ENCODE results near the gene KRT72. TPM values are rescaled to one million over a fixed set of nuclear protein-coding genes. Genes with fewer than 3 reads are reported as not detected.

The KRT72 gene
- 1 to 10 TPM; 7.7 to 8.4 TPM for total RNA-seq
- polyA plus RNA-seq = not detected

DNA sequence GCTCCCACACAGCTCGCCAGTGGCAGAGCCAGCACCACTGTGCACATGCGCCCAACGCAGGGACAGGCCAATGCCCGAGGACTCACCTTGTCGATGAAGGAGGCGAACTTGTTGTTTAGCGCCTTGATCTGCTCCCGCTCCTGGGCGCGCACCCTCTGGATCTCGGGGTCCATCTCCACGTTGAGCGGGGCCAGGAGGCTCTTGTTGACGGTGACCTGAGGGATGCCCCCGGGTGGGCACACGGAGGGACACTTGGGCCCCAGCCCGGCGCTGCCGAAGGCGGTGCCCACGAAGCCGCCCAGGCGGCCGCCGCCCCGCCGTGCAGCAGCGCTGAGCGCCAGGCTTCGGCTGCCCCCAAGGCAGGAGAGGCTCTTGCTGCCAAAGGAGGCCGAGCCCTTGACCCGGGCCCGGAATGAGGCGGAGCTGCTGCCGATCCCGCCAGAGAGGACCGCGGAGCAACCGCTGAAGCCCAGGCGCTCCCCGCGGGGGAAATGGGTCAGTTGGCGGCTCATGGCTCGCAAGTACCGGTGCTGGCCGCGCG, at the start of gene KRT72:
KRT72 (minus strand) TSS at position 523 of the 541 bp plus-strand sequence; CDS start at position 512, 11 bp downstream.
- no peaks in the 10 kb centered on the region for H3K36me3 ChIP-seq (ENCODE audit: insufficient read depth, low read length)
- CTCF ChIA-PET (ENCODE audit: partially characterized antibody) = no interaction called here
- no peak for DNase-seq
- no peak within 1 kb of the TSS for H3K27ac ChIP-seq (ENCODE audit: low read depth, low read length)
- H3K27me3 ChIP-seq (ENCODE audit: insufficient read depth, low read length) = no peaks in the 10 kb centered on the region
- no peak within 1 kb of the TSS for H3K4me3 ChIP-seq (ENCODE audit: low read length in 2 of 2)
- Mint-ChIP-seq H3K4me1 (peaks cover 9 to 36% (median 22%) of the 10 kb centered on the region in 4 donors), H3K4me3 (no peak within 1 kb of the TSS), H3K27ac (peak within 1 kb of the TSS in 1 of 7 donors; percentile 19), H3K36me3 (no peaks in the 10 kb centered on the region), H3K9me3 (no peaks in the 10 kb centered on the region), H3K27me3 (peaks cover 15 to 17% of the 10 kb centered on the region in 2 donors)
- POLR2A ChIA-PET (ENCODE audit: partially characterized antibody) = interaction anchor here (1.4 kb wide), 1 partner anchor 13 kb away, joined by 3 read pairs; no protein-coding TSS in a partner anchor
- H3K4me1 ChIP-seq (ENCODE audit: insufficient read depth, low read length) = peaks cover 13% of the 10 kb centered on the region
- no peaks in the 10 kb centered on the region for H3K9me3 ChIP-seq (ENCODE audit: control insufficient read depth in 1 of 2, low read length in 2 of 2)
- intact Hi-C loops (cut with micrococcal nuclease) = no loop called here

DNA sequence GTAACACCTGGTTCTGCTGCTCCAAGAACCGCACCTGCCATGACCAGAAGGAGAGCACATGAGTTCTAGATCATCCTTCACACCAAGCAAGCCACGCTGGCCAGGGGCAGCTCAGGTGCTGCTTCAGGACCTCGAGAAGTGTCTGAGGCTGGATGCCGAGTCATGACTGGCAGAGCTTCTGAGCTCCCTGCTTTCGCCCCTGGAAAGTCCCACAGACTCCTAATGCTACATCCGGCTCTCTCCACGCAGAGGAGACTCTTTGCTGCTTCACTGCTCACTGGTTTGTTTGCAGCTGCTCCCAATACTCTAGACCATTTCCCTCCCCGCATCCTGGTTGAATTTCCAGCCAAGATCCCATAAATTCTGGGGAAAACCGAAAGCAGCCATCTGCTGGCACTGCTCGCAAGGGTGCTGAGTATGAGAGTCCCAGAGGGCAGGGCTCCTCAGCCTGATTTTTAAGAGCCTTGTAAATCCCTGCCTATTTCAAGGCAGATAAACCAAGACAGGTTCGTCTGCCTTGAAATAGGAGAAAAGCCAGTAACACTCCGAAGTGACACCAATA, 49.3 kb upstream of the KRT72 start:
- no peak overlapping the region for H3K4me3 Mint-ChIP-seq
- peaks cover 36% of the 10 kb centered on the region for H3K4me1 ChIP-seq (ENCODE audit: insufficient read depth, low read length)
- ChIA-PET POLR2A (ENCODE audit: partially characterized antibody) (interaction anchor here (0.9 kb wide), 1 partner anchor 9 kb away, joined by 3 read pairs; no protein-coding TSS in a partner anchor), CTCF (ENCODE audit: partially characterized antibody) (no interaction called here)
- no peaks in the 10 kb centered on the region for H3K36me3 ChIP-seq (ENCODE audit: insufficient read depth, low read length)
- H3K9me3 Mint-ChIP-seq = peaks cover 0 to 4% (median 0%) of the 10 kb centered on the region in 8 donors
- no peak for DNase-seq
- H3K9me3 ChIP-seq (ENCODE audit: control insufficient read depth in 1 of 2, low read length in 2 of 2) = no peaks in the 10 kb centered on the region
- intact Hi-C loops (cut with micrococcal nuclease) = no loop called here
- H3K27ac Mint-ChIP-seq = no peak overlapping the region
- peaks cover 20 to 41% (median 29%) of the 10 kb centered on the region in 4 donors for H3K4me1 Mint-ChIP-seq
- H3K27ac ChIP-seq (ENCODE audit: low read depth, low read length) = no peak overlapping the region
- H3K36me3 Mint-ChIP-seq = peaks cover 0 to 1% of the 10 kb centered on the region in 2 donors
- peaks cover 1 to 6% of the 10 kb centered on the region in 2 donors for H3K27me3 Mint-ChIP-seq
- H3K4me3 ChIP-seq (ENCODE audit: low read length in 2 of 2) = no peak overlapping the region
- H3K27me3 ChIP-seq (ENCODE audit: insufficient read depth, low read length) = no peaks in the 10 kb centered on the region

DNA sequence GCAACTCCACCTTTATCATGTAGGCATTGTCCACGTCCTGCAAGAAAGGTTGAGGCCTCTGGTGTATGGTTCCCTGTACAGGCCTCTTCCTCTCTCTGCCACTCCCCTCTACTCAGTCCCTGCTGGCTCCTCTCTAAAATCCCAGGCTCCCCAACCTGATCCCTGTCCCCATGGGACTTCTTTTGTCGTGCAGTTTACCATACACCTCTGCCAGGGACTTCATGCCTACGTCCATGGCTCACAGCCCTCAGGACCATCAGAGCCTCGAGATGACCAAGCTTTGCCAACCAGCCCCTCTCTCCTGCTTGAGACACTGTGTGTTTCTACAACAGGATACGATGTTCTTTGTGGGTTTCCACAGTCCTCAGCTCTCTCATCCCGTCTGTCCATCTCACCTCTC, 47.8 kb upstream of the KRT72 start:
- Histone ChIP-seq H3K27me3 (ENCODE audit: insufficient read depth, low read length) (no peaks in the 10 kb centered on the region), H3K4me3 (ENCODE audit: low read length in 2 of 2) (no peak overlapping the region), H3K36me3 (ENCODE audit: insufficient read depth, low read length) (no peaks in the 10 kb centered on the region), H3K4me1 (ENCODE audit: insufficient read depth, low read length) (peaks cover 51% of the 10 kb centered on the region), H3K27ac (ENCODE audit: low read depth, low read length) (no peak overlapping the region), H3K9me3 (ENCODE audit: control insufficient read depth in 1 of 2, low read length in 2 of 2) (no peaks in the 10 kb centered on the region)
- Mint-ChIP-seq H3K27ac (peak overlapping the region in 4 of 7 donors; percentile 32 to 71 (median 60)), H3K4me3 (peak overlapping the region in 2 of 8 donors; percentile 4 to 36), H3K4me1 (peaks cover 27 to 57% (median 42%) of the 10 kb centered on the region in 4 donors), H3K27me3 (peaks cover 0 to 1% of the 10 kb centered on the region in 2 donors), H3K36me3 (peaks cover 4 to 7% of the 10 kb centered on the region in 2 donors), H3K9me3 (peaks cover 0 to 5% (median 3%) of the 10 kb centered on the region in 8 donors)
- ChIA-PET POLR2A (ENCODE audit: partially characterized antibody) (interaction anchor here (1.0 to 1.9 kb wide), 4 partner anchors 9 to 63 kb away, joined by 3 to 5 read pairs (median 4); no protein-coding TSS in a partner anchor), CTCF (ENCODE audit: partially characterized antibody) (interaction anchor here (2.5 kb wide), 1 partner anchor 39 kb away, joined by 9 read pairs; no protein-coding TSS in a partner anchor)
- intact Hi-C loops (cut with micrococcal nuclease) = loop anchor here (5.0 kb wide), 1 partner anchor 43 kb away; no protein-coding TSS in a partner anchor
- no peak for DNase-seq

DNA sequence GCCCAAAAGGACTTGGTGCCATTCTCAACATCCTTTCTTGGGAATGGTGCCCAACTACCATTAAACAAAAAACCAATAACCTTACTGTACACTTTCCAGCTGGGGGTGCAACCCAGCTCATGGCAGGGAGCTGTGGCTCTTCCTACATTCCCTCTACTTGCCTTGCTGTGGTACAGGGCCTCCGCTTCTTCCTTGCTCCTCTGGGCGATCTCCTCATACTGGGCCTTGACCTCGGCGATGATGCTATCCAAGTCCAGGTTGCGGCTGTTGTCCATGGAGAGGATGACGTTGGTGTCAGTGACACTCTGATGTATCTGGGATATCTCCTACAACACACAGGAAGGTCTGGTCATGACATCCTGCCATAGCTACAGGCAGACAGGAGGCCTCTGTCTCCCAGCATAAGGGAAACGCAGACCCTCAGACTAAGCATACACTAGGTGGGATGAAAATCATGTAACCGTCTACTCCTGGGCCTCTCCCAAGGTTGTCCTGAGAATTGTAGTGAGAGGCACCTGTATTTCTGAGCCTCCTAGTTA, 46.8 kb upstream of the KRT72 start:
- no peak overlapping the region for H3K4me3 Mint-ChIP-seq

GRCh38 chr12:52647601-52648000, 46.3 kb upstream of the KRT72 start:
- ChIA-PET CTCF (ENCODE audit: partially characterized antibody) (interaction anchor here (1.6 to 2.5 kb wide), 2 partner anchors 14 to 37 kb away, joined by 4 to 9 read pairs; no protein-coding TSS in a partner anchor), POLR2A (ENCODE audit: partially characterized antibody) (interaction anchor here (1.9 kb wide), 1 partner anchor 62 kb away, joined by 5 read pairs; no protein-coding TSS in a partner anchor)
- Histone ChIP-seq H3K27ac (ENCODE audit: low read depth, low read length) (no peak overlapping the region), H3K4me3 (ENCODE audit: low read length in 2 of 2) (no peak overlapping the region), H3K9me3 (ENCODE audit: control insufficient read depth in 1 of 2, low read length in 2 of 2) (no peaks in the 10 kb centered on the region), H3K36me3 (ENCODE audit: insufficient read depth, low read length) (no peaks in the 10 kb centered on the region), H3K27me3 (ENCODE audit: insufficient read depth, low read length) (no peaks in the 10 kb centered on the region), H3K4me1 (ENCODE audit: insufficient read depth, low read length) (peaks cover 62% of the 10 kb centered on the region)
- Mint-ChIP-seq H3K27ac (peak overlapping the region in 5 of 7 donors; percentile 81 to 100 (median 99)), H3K36me3 (peaks cover 4 to 7% of the 10 kb centered on the region in 2 donors), H3K27me3 (peaks cover 0 to 4% of the 10 kb centered on the region in 2 donors), H3K4me1 (peaks cover 30 to 69% (median 44%) of the 10 kb centered on the region in 4 donors), H3K4me3 (peak overlapping the region in 1 of 8 donors; percentile 39), H3K9me3 (peaks cover 0 to 5% (median 3%) of the 10 kb centered on the region in 8 donors)
- DNase-seq = no peak
- intact Hi-C loops (cut with micrococcal nuclease) = loop anchor here (5.0 kb wide), 1 partner anchor 45 kb away; no protein-coding TSS in a partner anchor

More for the DNA sequence above, 46.8 kb upstream of the KRT72 start:
- peaks cover 0 to 4% of the 10 kb centered on the region in 2 donors for H3K27me3 Mint-ChIP-seq
- H3K27ac ChIP-seq (ENCODE audit: low read depth, low read length) = no peak overlapping the region
- CTCF ChIA-PET (ENCODE audit: partially characterized antibody) = interaction anchor here (1.6 to 2.5 kb wide), 2 partner anchors 14 to 38 kb away, joined by 4 to 9 read pairs; no protein-coding TSS in a partner anchor
- peaks cover 30 to 67% (median 43%) of the 10 kb centered on the region in 4 donors for H3K4me1 Mint-ChIP-seq
- peaks cover 4 to 7% of the 10 kb centered on the region in 2 donors for H3K36me3 Mint-ChIP-seq
- H3K4me3 ChIP-seq (ENCODE audit: low read length in 2 of 2) = no peak overlapping the region
- POLR2A ChIA-PET (ENCODE audit: partially characterized antibody) = interaction anchor here (1.1 to 1.9 kb wide), 3 partner anchors 10 to 62 kb away, joined by 3 to 5 read pairs (median 5); no protein-coding TSS in a partner anchor
- H3K9me3 Mint-ChIP-seq = peaks cover 0 to 5% (median 3%) of the 10 kb centered on the region in 8 donors
- no peaks in the 10 kb centered on the region for H3K27me3 ChIP-seq (ENCODE audit: insufficient read depth, low read length)
- peak overlapping the region in 6 of 7 donors; percentile 11 to 100 (median 84) for H3K27ac Mint-ChIP-seq
- no peak for DNase-seq
- no peaks in the 10 kb centered on the region for H3K9me3 ChIP-seq (ENCODE audit: control insufficient read depth in 1 of 2, low read length in 2 of 2)
- peaks cover 61% of the 10 kb centered on the region for H3K4me1 ChIP-seq (ENCODE audit: insufficient read depth, low read length)
- H3K36me3 ChIP-seq (ENCODE audit: insufficient read depth, low read length) = no peaks in the 10 kb centered on the region
- intact Hi-C loops (cut with micrococcal nuclease) = loop anchor here (5.0 kb wide), 1 partner anchor 44 kb away; no protein-coding TSS in a partner anchor

DNA sequence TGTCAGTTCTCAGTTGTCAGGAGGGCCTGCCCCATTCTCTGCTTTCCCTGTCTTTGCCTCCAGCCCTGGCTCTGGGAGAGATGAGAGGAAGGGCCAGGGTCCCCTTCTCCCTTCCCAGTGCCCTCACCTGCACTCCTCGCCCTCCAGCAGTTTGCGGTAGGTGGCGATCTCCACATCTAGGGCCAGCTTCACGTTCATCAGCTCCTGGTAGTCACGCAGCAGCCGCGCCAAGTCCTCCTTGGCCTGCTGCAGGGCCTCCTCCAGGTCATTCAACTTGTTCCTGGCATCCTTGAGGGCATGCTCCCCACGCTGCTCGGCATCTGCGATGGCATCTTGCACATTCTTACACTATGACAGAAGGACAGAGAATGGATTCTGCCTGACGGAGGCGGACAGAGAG, 45.4 kb upstream of the KRT72 start:
- Mint-ChIP-seq H3K27ac (peak overlapping the region; percentile 92 to 100 (median 99)), H3K36me3 (peaks cover 4 to 7% of the 10 kb centered on the region in 2 donors), H3K4me3 (peak overlapping the region in 2 of 8 donors; percentile 54 to 86), H3K9me3 (peaks cover 0 to 5% (median 3%) of the 10 kb centered on the region in 8 donors), H3K27me3 (peaks cover 0 to 3% of the 10 kb centered on the region in 2 donors), H3K4me1 (peaks cover 30 to 79% (median 46%) of the 10 kb centered on the region in 4 donors)
- Histone ChIP-seq H3K36me3 (ENCODE audit: insufficient read depth, low read length) (no peaks in the 10 kb centered on the region), H3K4me3 (ENCODE audit: low read length in 2 of 2) (no peak overlapping the region), H3K27ac (ENCODE audit: low read depth, low read length) (peak overlapping the region; percentile 19), H3K4me1 (ENCODE audit: insufficient read depth, low read length) (peaks cover 62% of the 10 kb centered on the region), H3K27me3 (ENCODE audit: insufficient read depth, low read length) (no peaks in the 10 kb centered on the region), H3K9me3 (ENCODE audit: control insufficient read depth in 1 of 2, low read length in 2 of 2) (no peaks in the 10 kb centered on the region)
- ChIA-PET POLR2A (ENCODE audit: partially characterized antibody) (interaction anchor here (2.0 to 2.2 kb wide), 2 partner anchors 13 to 31 kb away, joined by 8 to 20 read pairs; no protein-coding TSS in a partner anchor), CTCF (ENCODE audit: partially characterized antibody) (interaction anchor here (1.4 to 2.5 kb wide), 3 partner anchors 13 to 61 kb away, joined by 4 to 9 read pairs (median 4); no protein-coding TSS in a partner anchor)
- intact Hi-C loops (cut with micrococcal nuclease) = loop anchor here (5.0 kb wide), 1 partner anchor 46 kb away; no protein-coding TSS in a partner anchor
- no peak for DNase-seq
